AG04450 (cell line): ENCODE measurements around the gene MYLK. TPM values are rescaled to one million over a fixed set of nuclear protein-coding genes. Genes with fewer than 3 reads are reported as not detected.
A peak's percentile ranks its signal among the peaks of the same experiment; 100 is the strongest.

Experiments
- CTCF ChIA-PET: fragments of 300-600, 350-600 bp; formaldehyde crosslinking; extraction: SDS; loops from one replicate; lab custom pipeline; 2022; ENCODE audit warnings: antibody characterized with exemption, inconsistent platforms; lab: Charles Lee
- POLR2A ChIA-PET: fragments of 350-600 bp; formaldehyde crosslinking; extraction: SDS; loops from one replicate; lab custom pipeline; 2021; ENCODE audit warnings: antibody characterized with exemption, inconsistent platforms; lab: Yijun Ruan, JAX
- DNase-seq: peaks from one replicate; pipeline ENCODE4 v3.0.0-alpha.2; 2011; ENCODE audit warnings: low read depth, low spot score
- H3K27ac ChIP-seq: one replicate; pipeline ENCODE4 v1.5.1; 2012; ENCODE audit warnings: low read depth, low read length, control low read depth
- H3K27me3 ChIP-seq: one replicate; pipeline ENCODE4 v1.6.0; 2012; ENCODE audit warnings: low read length; ENCODE audit not compliant: control insufficient read depth, insufficient read depth
- H3K4me3 ChIP-seq: 2 replicates; pipeline ENCODE4 v1.5.1; 2011; ENCODE audit warnings: mild to moderate bottlenecking, low read depth, low read length, control low read depth
- H3K9me3 ChIP-seq: 2 replicates; pipeline ENCODE4 v1.5.1; 2012; ENCODE audit warnings: low read length; ENCODE audit not compliant: control insufficient read depth, insufficient read depth
- polyA plus RNA-seq: library from polyadenylated mRNA; depleted of rRNA; stranded (reverse); fragments of >200 nt; gene quantifications from 2 replicates; pipeline ENCODE4 v1.2.3, GENCODE V29; 2011
- TF ChIP-seq, protein P1 (sequence below): IDR thresholded peaks from 2 replicates; pipeline ENCODE4 v1.5.1; 2011; ENCODE audit warnings: low read depth, low read length, control low read depth, inconsistent platforms

Gene MYLK
- polyA plus RNA-seq, 1 experiment: 1,320 TPM

DNA sequence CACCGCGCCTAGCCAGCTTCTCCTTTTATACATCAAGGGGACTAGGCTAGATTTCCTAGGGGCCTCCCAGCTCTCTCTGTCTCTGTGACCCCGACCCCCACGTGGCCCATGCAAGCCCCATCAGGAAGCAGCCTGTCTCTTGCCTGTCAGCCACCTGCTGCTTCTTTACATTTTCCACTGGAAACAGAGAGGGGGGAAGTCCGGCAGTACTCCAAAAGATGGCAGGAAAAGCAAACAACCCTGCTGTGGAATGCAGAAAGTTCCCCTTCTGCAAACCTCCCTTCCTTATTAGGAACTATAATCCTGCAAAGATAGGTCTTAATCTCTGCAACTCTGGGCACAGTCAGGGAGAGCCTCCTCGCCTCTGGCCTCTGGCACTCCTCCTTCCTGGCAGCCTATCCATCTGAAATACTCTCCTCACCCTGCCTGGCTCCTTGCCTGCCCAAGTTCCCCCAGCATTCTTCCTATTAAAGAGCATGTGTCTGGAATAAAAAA is 251.9 kb downstream of the MYLK start:
- no peak overlapping the region for H3K4me3 ChIP-seq
- peak overlapping the region; percentile 39 for H3K27ac ChIP-seq
- peak; percentile 84 for DNase-seq
- ChIA-PET POLR2A (interaction anchor here (1.2 to 1.9 kb wide), 2 partner anchors 12 to 14 kb away, joined by 3 to 9 read pairs; no protein-coding TSS in a partner anchor), CTCF (interaction anchor here (2.0 to 2.8 kb wide), 2 partner anchors 10 kb away, joined by 11 to 25 read pairs; no protein-coding TSS in a partner anchor)
- TF ChIP-seq, protein P1, sequence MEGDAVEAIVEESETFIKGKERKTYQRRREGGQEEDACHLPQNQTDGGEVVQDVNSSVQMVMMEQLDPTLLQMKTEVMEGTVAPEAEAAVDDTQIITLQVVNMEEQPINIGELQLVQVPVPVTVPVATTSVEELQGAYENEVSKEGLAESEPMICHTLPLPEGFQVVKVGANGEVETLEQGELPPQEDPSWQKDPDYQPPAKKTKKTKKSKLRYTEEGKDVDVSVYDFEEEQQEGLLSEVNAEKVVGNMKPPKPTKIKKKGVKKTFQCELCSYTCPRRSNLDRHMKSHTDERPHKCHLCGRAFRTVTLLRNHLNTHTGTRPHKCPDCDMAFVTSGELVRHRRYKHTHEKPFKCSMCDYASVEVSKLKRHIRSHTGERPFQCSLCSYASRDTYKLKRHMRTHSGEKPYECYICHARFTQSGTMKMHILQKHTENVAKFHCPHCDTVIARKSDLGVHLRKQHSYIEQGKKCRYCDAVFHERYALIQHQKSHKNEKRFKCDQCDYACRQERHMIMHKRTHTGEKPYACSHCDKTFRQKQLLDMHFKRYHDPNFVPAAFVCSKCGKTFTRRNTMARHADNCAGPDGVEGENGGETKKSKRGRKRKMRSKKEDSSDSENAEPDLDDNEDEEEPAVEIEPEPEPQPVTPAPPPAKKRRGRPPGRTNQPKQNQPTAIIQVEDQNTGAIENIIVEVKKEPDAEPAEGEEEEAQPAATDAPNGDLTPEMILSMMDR: no peak
- H3K27me3 ChIP-seq: no peaks in the 10 kb centered on the region
- no peaks in the 10 kb centered on the region for H3K9me3 ChIP-seq

DNA sequence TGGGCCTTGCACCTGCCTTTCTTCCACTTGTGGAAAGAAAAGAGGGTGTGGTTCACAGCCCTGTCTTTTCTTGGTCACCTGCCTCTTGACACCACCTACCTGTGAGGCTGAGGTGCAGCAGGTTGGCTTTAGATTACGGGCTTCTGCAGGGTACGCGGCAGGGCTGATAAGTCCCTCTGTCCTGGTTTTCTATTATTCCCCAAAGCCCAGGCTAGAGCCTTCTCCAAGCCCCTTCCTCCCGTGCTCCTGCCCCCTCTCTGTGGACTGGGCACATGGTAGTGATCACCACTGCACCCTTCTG is 254.4 kb downstream of the MYLK start:
- CTCF ChIA-PET: no interaction called here

DNA sequence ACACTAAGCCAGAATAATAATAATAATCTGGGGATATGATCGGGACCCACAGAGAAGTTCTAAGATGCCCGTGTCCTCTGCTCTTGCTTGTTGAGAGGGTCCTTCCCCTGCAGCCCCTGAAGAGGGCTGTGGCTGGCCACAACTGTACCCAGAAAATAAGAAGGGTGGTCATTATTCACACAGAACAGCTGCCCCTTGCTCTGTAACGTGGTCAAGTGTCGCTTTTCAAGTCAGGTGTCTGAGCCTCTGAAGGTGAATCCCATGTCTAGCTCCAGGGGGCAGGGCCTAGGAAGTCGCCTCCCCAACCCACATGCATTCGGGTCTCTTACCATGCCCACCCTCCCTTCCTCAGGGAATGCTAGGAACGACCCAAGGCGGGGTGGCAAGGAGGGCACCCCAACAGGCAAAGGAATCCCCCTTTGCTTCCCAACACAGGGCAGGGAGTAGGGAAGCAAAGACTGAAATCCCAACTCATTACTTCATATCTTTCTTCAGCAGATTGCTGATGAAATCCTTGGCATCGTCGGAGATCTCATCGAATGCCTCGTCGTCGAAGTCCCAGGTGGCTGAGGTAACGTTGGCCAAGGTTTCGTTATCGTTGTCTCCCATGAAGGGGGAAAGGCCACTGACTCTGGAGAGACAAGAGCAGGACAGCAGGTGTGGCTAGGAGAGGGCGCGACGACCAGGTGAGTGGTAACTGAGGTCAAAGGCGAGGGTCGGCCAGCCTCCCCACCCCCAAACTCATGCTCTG is 255.0 kb downstream of the MYLK start:
- TF ChIP-seq, protein P1: no peak
- DNase-seq: no peak
- Histone ChIP-seq H3K27me3 (no peaks in the 10 kb centered on the region), H3K27ac (no peak overlapping the region), H3K4me3 (no peak overlapping the region), H3K9me3 (no peaks in the 10 kb centered on the region)
- ChIA-PET POLR2A (no interaction called here), CTCF (interaction anchor here (1.8 kb wide), 1 partner anchor 12 kb away, joined by 6 read pairs; no protein-coding TSS in a partner anchor)

More for the DNA sequence above, 254.4 kb downstream of the MYLK start:
- H3K9me3 ChIP-seq: no peaks in the 10 kb centered on the region
- H3K27me3 ChIP-seq: no peaks in the 10 kb centered on the region
- TF ChIP-seq, protein P1: no peak
- no peak for DNase-seq
- POLR2A ChIA-PET: no interaction called here
- no peak overlapping the region for H3K27ac ChIP-seq
- no peak overlapping the region for H3K4me3 ChIP-seq

DNA sequence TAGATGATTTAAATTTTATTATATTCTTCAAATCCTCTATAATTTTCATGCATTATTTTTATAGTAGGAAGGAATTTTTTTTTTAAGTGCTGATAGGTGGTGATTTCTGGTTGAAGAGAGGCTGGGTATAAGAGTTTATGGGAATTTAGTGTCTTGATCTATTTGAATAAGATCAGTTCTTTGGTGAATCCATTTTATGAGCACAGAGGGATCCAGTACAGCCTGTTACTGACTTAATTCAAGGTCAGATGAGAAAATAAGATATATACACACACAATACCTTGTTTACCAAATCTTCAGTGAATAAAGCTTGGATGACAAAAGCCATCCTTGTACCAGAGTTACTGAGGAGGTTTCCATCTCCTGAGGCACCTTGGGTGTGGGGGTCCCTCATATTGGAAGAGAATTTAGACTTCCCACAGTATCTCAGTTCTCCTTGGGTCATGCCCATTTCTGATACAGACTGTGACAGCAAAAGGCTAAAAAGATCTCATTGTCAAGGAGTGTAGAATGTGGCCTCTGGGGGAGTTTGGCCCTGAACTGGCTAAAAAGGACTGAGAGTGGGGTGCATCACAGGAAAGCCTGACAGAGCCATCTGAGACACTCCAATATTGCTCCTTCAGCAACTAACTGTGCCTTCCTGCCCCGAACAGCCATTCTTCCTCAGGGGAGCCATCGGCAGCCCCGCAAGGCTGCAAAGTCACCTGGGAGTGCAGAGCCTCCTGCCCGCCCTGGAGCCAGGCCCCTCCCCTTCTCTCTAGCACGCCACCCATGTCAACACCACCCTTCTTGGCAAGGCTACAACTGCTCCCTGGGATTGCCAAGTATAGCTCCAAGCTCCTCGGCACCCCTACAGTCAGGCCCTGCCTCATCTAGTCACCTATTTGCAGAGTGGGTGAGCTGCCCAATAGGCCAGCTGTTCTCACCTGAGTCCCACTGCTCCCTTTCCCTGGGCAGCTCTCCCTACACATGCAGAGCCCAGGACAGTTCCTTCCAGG is 256.2 kb downstream of the MYLK start:
- TF ChIP-seq, protein P1: no peak
- CTCF ChIA-PET: interaction anchor here (1.8 kb wide), 1 partner anchor 14 kb away, joined by 6 read pairs; no protein-coding TSS in a partner anchor
- no peak overlapping the region for H3K27ac ChIP-seq
- DNase-seq: no peak
- no peak overlapping the region for H3K4me3 ChIP-seq
- no peaks in the 10 kb centered on the region for H3K9me3 ChIP-seq
- no peaks in the 10 kb centered on the region for H3K27me3 ChIP-seq
- POLR2A ChIA-PET: no interaction called here
